ENCODE results near the gene RMRP.

Gene RMRP

DNA sequence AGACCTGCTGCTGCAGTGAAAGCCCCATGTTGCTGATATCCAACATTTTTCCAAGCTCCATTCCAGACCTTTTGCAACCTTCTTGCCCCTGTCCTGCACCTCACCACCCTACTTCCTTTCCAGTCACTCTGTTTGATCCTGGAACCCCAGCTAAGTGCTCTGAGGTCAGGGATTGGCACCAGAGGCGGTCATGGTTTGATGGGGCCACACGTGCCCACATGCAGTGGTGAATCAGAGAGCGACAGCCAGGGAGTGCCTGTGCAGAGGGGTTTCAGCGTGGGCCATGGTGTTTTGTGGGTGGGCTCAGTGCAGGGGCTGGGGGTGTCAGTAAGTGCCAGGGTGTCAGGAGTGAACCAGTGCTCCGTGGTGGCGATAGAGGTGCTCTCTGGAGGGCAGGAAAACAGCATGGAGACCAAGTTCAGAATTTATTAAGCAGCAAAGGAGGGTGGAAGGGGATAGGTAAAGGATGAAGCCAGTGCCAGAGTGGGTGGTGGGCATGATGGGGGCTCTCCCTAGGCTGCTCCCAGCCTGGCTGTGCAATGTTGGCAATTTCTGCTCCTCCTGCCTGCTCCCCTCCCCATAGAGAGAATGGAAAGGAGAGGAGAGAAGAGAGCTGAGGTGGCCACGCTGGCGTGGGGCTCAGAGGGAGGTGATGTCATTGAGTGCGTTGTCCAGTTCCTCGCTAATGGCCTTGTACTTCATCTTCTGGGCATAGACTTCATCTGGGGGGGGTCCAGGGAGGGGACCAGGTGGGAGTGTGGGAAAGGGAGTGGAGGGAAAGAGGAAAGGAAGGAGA lies 24.9 kb upstream of the RMRP start:
- Histone ChIP-seq H3K9me3 (ENCODE audit: control insufficient read depth, insufficient read depth, low read length) (no peaks in the 10 kb centered on the region), H3K27me3 (ENCODE audit: control insufficient read depth, low read length) (no peaks in the 10 kb centered on the region), H3K27ac (ENCODE audit: low read depth, low read length) (no peak overlapping the region), H4K20me1 (ENCODE audit: control insufficient read depth, insufficient read depth, low read depth, low read length) (no peaks in the 10 kb centered on the region), H3K9me2 (replicated peaks; ENCODE audit: control insufficient read depth, low read length) (no peaks in the 10 kb centered on the region), H3K4me1 (ENCODE audit: control insufficient read depth, low read length) (peaks cover 36% of the 10 kb centered on the region), H3F3A (ENCODE audit: control insufficient read depth, insufficient read depth) (no peaks in the 10 kb centered on the region), H3K36me3 (ENCODE audit: control insufficient read depth, low read length) (no peaks in the 10 kb centered on the region), H3K79me2 (ENCODE audit: control insufficient read depth, low read length) (no peaks in the 10 kb centered on the region), H3K4me3 (ENCODE audit: low read length) (no peak overlapping the region), H3K4me2 (ENCODE audit: low read length) (no peak overlapping the region)
- TF ChIP-seq, protein P1, sequence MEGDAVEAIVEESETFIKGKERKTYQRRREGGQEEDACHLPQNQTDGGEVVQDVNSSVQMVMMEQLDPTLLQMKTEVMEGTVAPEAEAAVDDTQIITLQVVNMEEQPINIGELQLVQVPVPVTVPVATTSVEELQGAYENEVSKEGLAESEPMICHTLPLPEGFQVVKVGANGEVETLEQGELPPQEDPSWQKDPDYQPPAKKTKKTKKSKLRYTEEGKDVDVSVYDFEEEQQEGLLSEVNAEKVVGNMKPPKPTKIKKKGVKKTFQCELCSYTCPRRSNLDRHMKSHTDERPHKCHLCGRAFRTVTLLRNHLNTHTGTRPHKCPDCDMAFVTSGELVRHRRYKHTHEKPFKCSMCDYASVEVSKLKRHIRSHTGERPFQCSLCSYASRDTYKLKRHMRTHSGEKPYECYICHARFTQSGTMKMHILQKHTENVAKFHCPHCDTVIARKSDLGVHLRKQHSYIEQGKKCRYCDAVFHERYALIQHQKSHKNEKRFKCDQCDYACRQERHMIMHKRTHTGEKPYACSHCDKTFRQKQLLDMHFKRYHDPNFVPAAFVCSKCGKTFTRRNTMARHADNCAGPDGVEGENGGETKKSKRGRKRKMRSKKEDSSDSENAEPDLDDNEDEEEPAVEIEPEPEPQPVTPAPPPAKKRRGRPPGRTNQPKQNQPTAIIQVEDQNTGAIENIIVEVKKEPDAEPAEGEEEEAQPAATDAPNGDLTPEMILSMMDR (IDR thresholded peaks at IDR 0.05; ENCODE audit: low read depth, low read length, poor library complexity, severe bottlenecking): no peak
- no peak for TF ChIP-seq EZH2phosphoT487 (IDR thresholded peaks at IDR 0.05; ENCODE audit: borderline replicate concordance, low read length)

DNA sequence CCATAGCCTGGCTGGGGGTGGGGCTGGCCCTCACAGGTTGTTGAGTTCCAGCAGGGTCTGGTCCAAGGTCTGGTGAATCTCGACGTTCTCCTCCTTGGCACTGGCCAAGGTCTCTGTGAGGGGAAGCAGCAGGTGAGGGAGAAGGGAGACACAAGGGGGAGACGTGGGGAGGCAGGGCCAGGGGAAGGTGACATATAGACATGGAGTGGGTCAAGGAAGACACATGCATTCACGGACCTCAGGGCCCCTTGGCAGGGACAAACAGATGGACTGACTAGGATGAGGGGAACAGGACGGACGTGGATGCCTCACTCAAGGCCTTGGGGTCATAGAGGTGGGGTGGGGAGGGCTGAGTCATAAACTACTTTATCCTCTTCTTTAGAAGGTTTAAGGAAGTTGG lies 24.2 kb upstream of the RMRP start:
- Histone ChIP-seq H3K27me3 (ENCODE audit: control insufficient read depth, low read length) (no peaks in the 10 kb centered on the region), H3K9me2 (replicated peaks; ENCODE audit: control insufficient read depth, low read length) (no peaks in the 10 kb centered on the region), H4K20me1 (ENCODE audit: control insufficient read depth, insufficient read depth, low read depth, low read length) (no peaks in the 10 kb centered on the region), H3K4me2 (ENCODE audit: low read length) (no peak overlapping the region), H3K4me3 (ENCODE audit: low read length) (no peak overlapping the region), H3K9me3 (ENCODE audit: control insufficient read depth, insufficient read depth, low read length) (no peaks in the 10 kb centered on the region), H3K79me2 (ENCODE audit: control insufficient read depth, low read length) (no peaks in the 10 kb centered on the region), H3K4me1 (ENCODE audit: control insufficient read depth, low read length) (peaks cover 29% of the 10 kb centered on the region), H3F3A (ENCODE audit: control insufficient read depth, insufficient read depth) (no peaks in the 10 kb centered on the region), H3K36me3 (ENCODE audit: control insufficient read depth, low read length) (no peaks in the 10 kb centered on the region), H3K27ac (ENCODE audit: low read depth, low read length) (no peak overlapping the region)
- TF ChIP-seq, protein P1 (IDR thresholded peaks at IDR 0.05; ENCODE audit: low read depth, low read length, poor library complexity, severe bottlenecking): no peak
- TF ChIP-seq EZH2phosphoT487 (IDR thresholded peaks at IDR 0.05; ENCODE audit: borderline replicate concordance, low read length): no peak

DNA sequence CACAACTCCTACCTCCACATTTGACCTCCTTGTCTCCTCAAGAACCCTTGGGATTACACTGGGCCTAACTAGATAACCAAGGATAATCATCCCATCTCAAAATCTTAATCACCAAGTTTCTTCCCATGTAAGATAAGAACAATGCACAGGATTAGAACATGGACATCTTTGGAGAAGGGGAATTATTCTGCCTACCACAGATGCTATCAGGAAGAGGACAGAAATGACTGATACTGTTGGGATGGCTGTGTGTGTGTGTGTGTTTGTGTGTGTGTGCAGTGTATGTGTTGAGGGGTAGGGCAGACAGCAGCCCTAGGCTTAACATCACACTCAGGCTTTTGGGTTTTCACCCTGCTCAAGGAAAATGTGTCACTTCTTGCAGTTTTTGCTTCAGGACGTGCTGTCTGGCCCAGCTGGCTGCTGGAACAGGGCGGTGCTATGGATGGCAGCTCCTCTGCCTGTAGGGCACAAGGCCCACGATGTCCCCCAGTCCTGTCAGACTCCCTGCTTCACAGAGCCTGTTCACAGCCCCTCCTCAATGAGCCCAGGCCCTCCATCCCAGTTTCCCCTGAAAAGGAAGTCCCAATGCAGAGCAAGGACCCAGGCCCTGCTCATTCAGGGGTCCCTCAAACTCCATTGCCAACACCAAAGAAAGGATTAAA lies 23.7 kb upstream of the RMRP start:
- no peaks in the 10 kb centered on the region for H3F3A ChIP-seq (ENCODE audit: control insufficient read depth, insufficient read depth)
- H3K4me3 ChIP-seq (ENCODE audit: low read length): no peak overlapping the region
- no peak overlapping the region; the same call in 1 of the 2 replicates for H3K4me2 ChIP-seq (ENCODE audit: low read length)
- H3K4me1 ChIP-seq (ENCODE audit: control insufficient read depth, low read length): peaks cover 23% of the 10 kb centered on the region
- H3K9me3 ChIP-seq (ENCODE audit: control insufficient read depth, insufficient read depth, low read length): no peaks in the 10 kb centered on the region
- no peaks in the 10 kb centered on the region for H4K20me1 ChIP-seq (ENCODE audit: control insufficient read depth, insufficient read depth, low read depth, low read length)
- no peaks in the 10 kb centered on the region for H3K27me3 ChIP-seq (ENCODE audit: control insufficient read depth, low read length)
- no peak overlapping the region for H3K27ac ChIP-seq (ENCODE audit: low read depth, low read length)
- H3K36me3 ChIP-seq (ENCODE audit: control insufficient read depth, low read length): no peaks in the 10 kb centered on the region
- no peak for TF ChIP-seq EZH2phosphoT487 (IDR thresholded peaks at IDR 0.05; ENCODE audit: borderline replicate concordance, low read length)
- TF ChIP-seq, protein P1 (IDR thresholded peaks at IDR 0.05; ENCODE audit: low read depth, low read length, poor library complexity, severe bottlenecking): no peak
- no peaks in the 10 kb centered on the region for H3K9me2 ChIP-seq (replicated peaks; ENCODE audit: control insufficient read depth, low read length)
- H3K79me2 ChIP-seq (ENCODE audit: control insufficient read depth, low read length): no peaks in the 10 kb centered on the region
